ENCODE measurements around the gene CACNA1B.
"Not testable (repeated sequence)": the region's sequence is repeated elsewhere in the genome, so short reads cannot be mapped to it uniquely, and the experiment has no call there.

CACNA1B gene

DNA sequence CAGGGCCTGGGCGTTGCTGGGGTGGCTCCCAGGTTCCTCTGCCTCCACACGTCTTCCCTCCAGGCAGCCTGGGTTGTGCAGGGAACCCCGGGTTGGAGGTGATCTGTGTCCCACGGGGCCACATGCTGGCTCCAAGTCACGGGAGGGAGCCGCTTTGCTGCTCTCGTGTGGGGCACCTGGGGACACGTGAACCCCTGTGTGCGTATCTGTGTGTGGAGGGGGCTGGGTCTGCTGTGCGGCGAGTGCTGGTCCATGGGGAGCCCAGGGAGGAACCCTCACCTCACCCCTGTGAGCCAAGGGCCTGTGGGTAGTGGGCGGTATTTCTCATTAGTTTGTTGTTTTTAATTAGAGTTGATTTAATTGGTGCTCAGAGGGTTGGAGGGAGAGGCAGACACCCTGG is 7.5 kb downstream of the CACNA1B start:
- H3K27me3 ChIP-seq (ENCODE audit: control insufficient read depth, insufficient read depth, low read length); H3K27ac ChIP-seq (ENCODE audit: low read length); DNase-seq (ENCODE audit: low read depth, low spot score); H3K4me3 ChIP-seq (ENCODE audit: low read length); H3K4me1 ChIP-seq (ENCODE audit: control insufficient read depth, insufficient read depth, low read length); H3K9me3 ChIP-seq (ENCODE audit: control insufficient read depth, insufficient read depth, low read length); H3K36me3 ChIP-seq (ENCODE audit: control insufficient read depth, insufficient read depth, low read length): not testable (repeated sequence)
- WGBS (ENCODE audit: insufficient coverage, insufficient read length) = no CpG with 5 or more reads among the region's 12 CpGs

- not testable (repeated sequence) for H3K9me3 ChIP-seq (ENCODE audit: control insufficient read depth, insufficient read depth, low read length); H3K27ac ChIP-seq (ENCODE audit: low read length); H3K36me3 ChIP-seq (ENCODE audit: control insufficient read depth, insufficient read depth, low read length); H3K27me3 ChIP-seq (ENCODE audit: control insufficient read depth, insufficient read depth, low read length); H3K4me3 ChIP-seq (ENCODE audit: low read length); DNase-seq (ENCODE audit: low read depth, low spot score); H3K4me1 ChIP-seq (ENCODE audit: control insufficient read depth, insufficient read depth, low read length)
- WGBS (ENCODE audit: insufficient coverage, insufficient read length) = no CpG with 5 or more reads among the region's 12 CpGs
These were observed 11.0 kb downstream of the CACNA1B start for GRCh38 chr9:137888621-137889020.

GRCh38 chr9:137889966-137890365 is 12.4 kb downstream of the CACNA1B start:
- WGBS (ENCODE audit: insufficient coverage, insufficient read length) = no CpG with 5 or more reads among the region's 14 CpGs
- not testable (repeated sequence) for H3K27ac ChIP-seq (ENCODE audit: low read length)

GRCh38 chr9:137890768-137891587 is 13.4 kb downstream of the CACNA1B start:
- not testable (repeated sequence) for H3K4me1 ChIP-seq (ENCODE audit: control insufficient read depth, insufficient read depth, low read length); H3K27ac ChIP-seq (ENCODE audit: low read length); H3K9me3 ChIP-seq (ENCODE audit: control insufficient read depth, insufficient read depth, low read length); H3K27me3 ChIP-seq (ENCODE audit: control insufficient read depth, insufficient read depth, low read length); DNase-seq (ENCODE audit: low read depth, low spot score); H3K36me3 ChIP-seq (ENCODE audit: control insufficient read depth, insufficient read depth, low read length); H3K4me3 ChIP-seq (ENCODE audit: low read length)
- WGBS (ENCODE audit: insufficient coverage, insufficient read length) = no CpG with 5 or more reads among the region's 24 CpGs

More at GRCh38 chr9:137889966-137890365, 12.4 kb downstream of the CACNA1B start:
- H3K9me3 ChIP-seq (ENCODE audit: control insufficient read depth, insufficient read depth, low read length); H3K4me1 ChIP-seq (ENCODE audit: control insufficient read depth, insufficient read depth, low read length); H3K36me3 ChIP-seq (ENCODE audit: control insufficient read depth, insufficient read depth, low read length); H3K27me3 ChIP-seq (ENCODE audit: control insufficient read depth, insufficient read depth, low read length); H3K4me3 ChIP-seq (ENCODE audit: low read length); DNase-seq (ENCODE audit: low read depth, low spot score): not testable (repeated sequence)

- H3K27ac ChIP-seq (ENCODE audit: low read length) = no peak overlapping the region
- no peak overlapping the region for H3K4me3 ChIP-seq (ENCODE audit: low read length)
- H3K4me1 ChIP-seq (ENCODE audit: control insufficient read depth, insufficient read depth, low read length) = peaks cover 2% of the 10 kb centered on the region; the same call in 1 of the 2 replicates
- no CpG with 5 or more reads among the region's 20 CpGs for WGBS (ENCODE audit: insufficient coverage, insufficient read length)
- no peaks in the 10 kb centered on the region for H3K27me3 ChIP-seq (ENCODE audit: control insufficient read depth, insufficient read depth, low read length)
- DNase-seq (ENCODE audit: low read depth, low spot score) = no peak
- no peaks in the 10 kb centered on the region for H3K9me3 ChIP-seq (ENCODE audit: control insufficient read depth, insufficient read depth, low read length)
- H3K36me3 ChIP-seq (ENCODE audit: control insufficient read depth, insufficient read depth, low read length) = no peaks in the 10 kb centered on the region
These were observed 14.2 kb downstream of the CACNA1B start for GRCh38 chr9:137891588-137892423.

GRCh38 chr9:137892424-137893191 is 15.0 kb downstream of the CACNA1B start:
- H3K36me3 ChIP-seq (ENCODE audit: control insufficient read depth, insufficient read depth, low read length) = no peaks in the 10 kb centered on the region

GRCh38 chr9:137893670-137894069 is 16.1 kb downstream of the CACNA1B start:
- H3K4me1 ChIP-seq (ENCODE audit: control insufficient read depth, insufficient read depth, low read length) = peaks cover 2% of the 10 kb centered on the region; the same call in 1 of the 2 replicates
- DNase-seq (ENCODE audit: low read depth, low spot score) = no peak
- WGBS (ENCODE audit: insufficient coverage, insufficient read length) = no CpG with 5 or more reads among the region's 5 CpGs
- no peaks in the 10 kb centered on the region for H3K27me3 ChIP-seq (ENCODE audit: control insufficient read depth, insufficient read depth, low read length)
- H3K4me3 ChIP-seq (ENCODE audit: low read length) = no peak overlapping the region
- no peaks in the 10 kb centered on the region for H3K9me3 ChIP-seq (ENCODE audit: control insufficient read depth, insufficient read depth, low read length)
- no peaks in the 10 kb centered on the region for H3K36me3 ChIP-seq (ENCODE audit: control insufficient read depth, insufficient read depth, low read length)
- no peak overlapping the region for H3K27ac ChIP-seq (ENCODE audit: low read length)

More at GRCh38 chr9:137892424-137893191, 15.0 kb downstream of the CACNA1B start:
- no peaks in the 10 kb centered on the region for H3K27me3 ChIP-seq (ENCODE audit: control insufficient read depth, insufficient read depth, low read length)
- peaks cover 2% of the 10 kb centered on the region; the same call in 1 of the 2 replicates for H3K4me1 ChIP-seq (ENCODE audit: control insufficient read depth, insufficient read depth, low read length)
- no peaks in the 10 kb centered on the region for H3K9me3 ChIP-seq (ENCODE audit: control insufficient read depth, insufficient read depth, low read length)
- DNase-seq (ENCODE audit: low read depth, low spot score) = no peak
- H3K27ac ChIP-seq (ENCODE audit: low read length) = no peak overlapping the region
- no peak overlapping the region for H3K4me3 ChIP-seq (ENCODE audit: low read length)
- WGBS (ENCODE audit: insufficient coverage, insufficient read length) = no CpG with 5 or more reads among the region's 22 CpGs

GRCh38 chr9:137899551-137900360 is 22.2 kb downstream of the CACNA1B start:
- Histone ChIP-seq H3K9me3 (ENCODE audit: control insufficient read depth, insufficient read depth, low read length) (no peaks in the 10 kb centered on the region), H3K36me3 (ENCODE audit: control insufficient read depth, insufficient read depth, low read length) (no peaks in the 10 kb centered on the region), H3K27me3 (ENCODE audit: control insufficient read depth, insufficient read depth, low read length) (no peaks in the 10 kb centered on the region), H3K4me3 (ENCODE audit: low read length) (no peak overlapping the region), H3K4me1 (ENCODE audit: control insufficient read depth, insufficient read depth, low read length) (no peaks in the 10 kb centered on the region), H3K27ac (ENCODE audit: low read length) (no peak overlapping the region)
- no CpG with 5 or more reads among the region's 14 CpGs for WGBS (ENCODE audit: insufficient coverage, insufficient read length)
- DNase-seq (ENCODE audit: low read depth, low spot score) = no peak

GRCh38 chr9:137900584-137901310 is 23.2 kb downstream of the CACNA1B start:
- H3K9me3 ChIP-seq (ENCODE audit: control insufficient read depth, insufficient read depth, low read length) = no peaks in the 10 kb centered on the region
- no peak for DNase-seq (ENCODE audit: low read depth, low spot score)
- no peaks in the 10 kb centered on the region for H3K4me1 ChIP-seq (ENCODE audit: control insufficient read depth, insufficient read depth, low read length)
- no peaks in the 10 kb centered on the region for H3K36me3 ChIP-seq (ENCODE audit: control insufficient read depth, insufficient read depth, low read length)
- no peaks in the 10 kb centered on the region for H3K27me3 ChIP-seq (ENCODE audit: control insufficient read depth, insufficient read depth, low read length)
- no peak overlapping the region for H3K4me3 ChIP-seq (ENCODE audit: low read length)
- no CpG with 5 or more reads among the region's 12 CpGs for WGBS (ENCODE audit: insufficient coverage, insufficient read length)
- H3K27ac ChIP-seq (ENCODE audit: low read length) = no peak overlapping the region

All from iPS DF 6.9 (cell line).